Measurements from ENCODE around the gene CCR9. TPM values are rescaled to one million over a fixed set of nuclear protein-coding genes. Genes with fewer than 3 reads are reported as not detected.

CCR9 gene
- total and polyA plus RNA-seq, 8 donors, result 0.08 to 1.2 (median 1.1) TPM; not detected in 5

DNA sequence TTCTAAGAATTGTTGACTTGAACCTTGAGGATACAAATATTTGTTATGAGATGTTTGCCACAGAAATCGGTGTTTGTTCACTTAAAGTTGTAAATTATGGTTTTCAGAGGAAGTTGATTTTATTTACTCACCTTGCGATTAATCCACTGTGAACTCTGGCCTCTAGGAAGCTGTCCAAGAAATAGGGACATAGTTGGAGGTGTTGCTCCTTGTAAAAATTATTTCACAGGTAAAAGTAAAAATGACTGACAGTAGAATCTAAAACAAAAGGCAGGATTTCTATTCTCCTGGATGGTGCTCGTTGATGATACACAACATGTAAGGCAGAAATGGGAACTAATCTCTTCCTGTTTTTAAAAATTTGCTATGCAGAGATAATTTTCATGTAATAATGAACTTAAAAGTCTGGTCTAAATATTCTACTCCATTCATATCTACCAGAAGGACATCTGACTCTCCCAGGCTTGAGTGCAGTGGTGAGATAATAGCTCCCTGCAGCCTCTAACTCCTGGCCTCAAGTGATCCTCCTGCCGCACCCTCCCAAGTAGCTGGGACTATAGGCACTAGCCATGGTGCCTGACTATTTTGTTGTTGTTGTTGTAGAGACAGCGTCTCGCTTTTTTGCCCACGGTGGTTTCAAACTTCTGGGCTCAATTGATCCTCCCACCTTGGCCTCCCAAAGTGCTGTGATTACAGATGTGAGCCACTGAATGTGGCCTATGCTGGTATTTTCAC is 27.4 kb upstream of the CCR9 start:
- intact Hi-C loops (cut with DNase I; ENCODE audit: low total_unique reads), result no loop called here
- Histone ChIP-seq H3K36me3 (no peaks in the 10 kb centered on the region), H3K27ac (no peak overlapping the region), H3K4me1 (peaks cover 0 to 15% (median 0%) of the 10 kb centered on the region in 4 donors), H3K4me3 (no peak overlapping the region), H3K9me3 (peaks cover 0 to 16% (median 6%) of the 10 kb centered on the region in 4 donors), H3K27me3 (no peaks in the 10 kb centered on the region)
- WGBS, 5 donors, result 68 to 75% (median 72%) methylated on average over 7 of the region's 7 CpGs
- no peak for DNase-seq
- TF ChIP-seq POLR2A (IDR thresholded peaks at IDR 0.05), result no peak
- TF ChIP-seq POLR2AphosphoS5 (IDR thresholded peaks at IDR 0.05), result no peak
- TF ChIP-seq, protein P1, sequence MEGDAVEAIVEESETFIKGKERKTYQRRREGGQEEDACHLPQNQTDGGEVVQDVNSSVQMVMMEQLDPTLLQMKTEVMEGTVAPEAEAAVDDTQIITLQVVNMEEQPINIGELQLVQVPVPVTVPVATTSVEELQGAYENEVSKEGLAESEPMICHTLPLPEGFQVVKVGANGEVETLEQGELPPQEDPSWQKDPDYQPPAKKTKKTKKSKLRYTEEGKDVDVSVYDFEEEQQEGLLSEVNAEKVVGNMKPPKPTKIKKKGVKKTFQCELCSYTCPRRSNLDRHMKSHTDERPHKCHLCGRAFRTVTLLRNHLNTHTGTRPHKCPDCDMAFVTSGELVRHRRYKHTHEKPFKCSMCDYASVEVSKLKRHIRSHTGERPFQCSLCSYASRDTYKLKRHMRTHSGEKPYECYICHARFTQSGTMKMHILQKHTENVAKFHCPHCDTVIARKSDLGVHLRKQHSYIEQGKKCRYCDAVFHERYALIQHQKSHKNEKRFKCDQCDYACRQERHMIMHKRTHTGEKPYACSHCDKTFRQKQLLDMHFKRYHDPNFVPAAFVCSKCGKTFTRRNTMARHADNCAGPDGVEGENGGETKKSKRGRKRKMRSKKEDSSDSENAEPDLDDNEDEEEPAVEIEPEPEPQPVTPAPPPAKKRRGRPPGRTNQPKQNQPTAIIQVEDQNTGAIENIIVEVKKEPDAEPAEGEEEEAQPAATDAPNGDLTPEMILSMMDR (IDR thresholded peaks at IDR 0.05), result no peak
- TF ChIP-seq EP300 (IDR thresholded peaks at IDR 0.05), result no peak

GRCh38 chr3:45860481-45860880 is 25.9 kb upstream of the CCR9 start:
- Histone ChIP-seq H3K27me3 (no peaks in the 10 kb centered on the region), H3K4me1 (peaks cover 0 to 19% (median 0%) of the 10 kb centered on the region in 4 donors), H3K27ac (no peak overlapping the region), H3K36me3 (no peaks in the 10 kb centered on the region), H3K9me3 (peaks cover 0 to 16% (median 6%) of the 10 kb centered on the region in 4 donors), H3K4me3 (no peak overlapping the region)
- TF ChIP-seq EP300 (IDR thresholded peaks at IDR 0.05) (no peak), POLR2A (IDR thresholded peaks at IDR 0.05) (no peak), POLR2AphosphoS5 (IDR thresholded peaks at IDR 0.05) (no peak)
- TF ChIP-seq, protein P1 (IDR thresholded peaks at IDR 0.05), result no peak
- intact Hi-C loops (cut with DNase I; ENCODE audit: low total_unique reads), result no loop called here
- 72 to 85% (median 82%) methylated on average over 4 of the region's 4 CpGs for WGBS, 5 donors
- DNase-seq, result no peak

DNA sequence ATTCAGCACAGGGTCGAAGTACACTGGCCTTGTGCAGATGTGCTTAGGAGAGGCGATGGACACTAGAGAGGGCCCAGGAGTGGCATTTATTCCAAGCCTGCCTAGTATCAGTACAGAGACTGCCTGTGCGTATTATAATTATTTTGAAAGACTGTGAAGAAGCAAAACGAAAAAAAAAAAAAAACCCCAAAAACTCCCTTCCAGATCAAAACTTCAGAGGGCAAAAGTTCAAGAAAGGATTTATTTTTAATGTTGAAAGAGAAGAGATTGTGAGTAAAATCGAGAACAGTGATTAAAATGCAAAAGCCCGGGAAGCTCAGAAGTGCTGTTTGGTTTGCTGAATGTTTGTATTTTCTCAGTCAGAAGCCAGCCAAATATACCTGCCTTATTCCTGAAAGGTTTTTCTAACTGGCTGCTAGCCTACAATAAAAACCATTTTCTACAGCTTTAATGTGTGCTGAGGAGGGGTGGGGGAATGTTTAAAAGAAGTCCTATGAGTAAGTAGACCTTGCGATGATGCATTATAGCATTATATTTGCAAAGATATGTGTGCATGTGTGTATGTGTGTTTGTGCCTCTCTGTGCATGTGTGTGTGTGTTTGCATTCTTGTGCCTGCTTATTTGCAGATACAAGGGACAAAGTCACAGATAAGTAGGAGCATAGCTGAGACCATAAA is 25.2 kb upstream of the CCR9 start:
- intact Hi-C loops (cut with DNase I; ENCODE audit: low total_unique reads), result no loop called here
- DNase-seq, result peak in 1 of 2 donors; percentile 48
- Histone ChIP-seq H3K27ac (no peak overlapping the region), H3K4me1 (peaks cover 0 to 24% (median 0%) of the 10 kb centered on the region in 4 donors), H3K27me3 (no peaks in the 10 kb centered on the region), H3K36me3 (no peaks in the 10 kb centered on the region), H3K4me3 (no peak overlapping the region), H3K9me3 (peaks cover 0 to 11% (median 6%) of the 10 kb centered on the region in 4 donors)
- TF ChIP-seq POLR2AphosphoS5 (IDR thresholded peaks at IDR 0.05) (peak in 2 of 3 donors; percentile 11 to 13), EP300 (IDR thresholded peaks at IDR 0.05) (no peak)
- 21 to 43% (median 28%) methylated on average over 7 of the region's 7 CpGs for WGBS, 5 donors

DNA sequence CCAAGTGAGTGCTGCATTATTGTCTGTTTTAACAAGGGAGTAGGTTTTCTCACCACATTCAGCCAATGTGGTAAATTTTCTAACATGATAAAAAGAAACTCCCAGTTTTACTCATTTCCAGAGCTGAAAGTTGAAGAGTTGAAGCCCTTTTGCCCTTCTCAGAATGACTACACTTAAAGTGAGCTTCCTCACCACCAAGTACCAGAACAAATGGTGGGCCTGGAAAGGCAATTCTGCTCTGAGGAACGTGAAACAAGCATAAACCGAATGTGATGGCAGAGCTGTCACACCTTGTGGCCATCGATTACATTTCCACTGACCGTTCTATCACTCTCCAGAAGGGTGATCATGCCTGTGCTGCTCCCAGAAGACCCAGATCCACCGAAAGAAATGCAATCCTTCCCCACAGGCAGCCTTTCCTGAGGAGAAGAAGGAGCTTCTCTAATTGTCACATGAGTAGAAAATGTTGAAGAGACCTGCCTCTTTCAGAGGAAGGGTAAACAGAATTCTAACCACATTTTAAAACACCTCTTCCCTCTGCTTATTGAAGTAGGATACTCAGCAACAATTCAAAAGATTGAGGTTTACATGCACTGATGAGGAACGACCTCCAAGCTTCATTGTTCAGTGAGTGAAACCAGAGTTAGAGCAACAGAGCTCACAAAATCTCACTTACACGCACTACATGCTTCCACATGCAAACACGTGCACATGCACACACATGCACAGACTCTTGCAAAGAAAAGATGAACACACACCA is 21.4 kb upstream of the CCR9 start:
- intact Hi-C loops (cut with DNase I; ENCODE audit: low total_unique reads), result no loop called here

More for the DNA sequence above, 21.4 kb upstream of the CCR9 start:
- H3K36me3 ChIP-seq, result no peaks in the 10 kb centered on the region
- peaks cover 0 to 7% (median 6%) of the 10 kb centered on the region in 4 donors for H3K9me3 ChIP-seq
- no peak overlapping the region for H3K4me3 ChIP-seq
- no peak overlapping the region for H3K27ac ChIP-seq
- 64 to 78% (median 72%) methylated on average over 8 of the region's 8 CpGs for WGBS, 5 donors
- H3K4me1 ChIP-seq, result peaks cover 0 to 24% (median 5%) of the 10 kb centered on the region in 4 donors
- DNase-seq, result peak in 1 of 2 donors; percentile 11
- H3K27me3 ChIP-seq, result no peaks in the 10 kb centered on the region
- TF ChIP-seq POLR2AphosphoS5 (IDR thresholded peaks at IDR 0.05), result no peak
- no peak for TF ChIP-seq EP300 (IDR thresholded peaks at IDR 0.05)
- no peak for TF ChIP-seq POLR2A (IDR thresholded peaks at IDR 0.05)
- TF ChIP-seq, protein P1 (IDR thresholded peaks at IDR 0.05), result no peak

Data from stomach (tissue), 9 donors.